Measurements from ENCODE around the gene HBEGF.

GRCh38 chr5:140324041-140324600 is 22.3 kb downstream of the HBEGF start:
- TF ChIP-seq CTCF (conservative IDR thresholded peaks at IDR 0.05; ENCODE audit: low read length) (no peak), EZH2phosphoT487 (IDR thresholded peaks at IDR 0.05; ENCODE audit: borderline replicate concordance, low read depth, low read length) (no peak)
